HUES64 (cell line): ENCODE data around the gene TRMT61A.

Experiments
- H3K27ac ChIP-seq: 2 replicates; pipeline ENCODE4 v1.7.0; 2013; ENCODE audit warnings: low read depth, low read length, inconsistent platforms
- H3K27me3 ChIP-seq: 2 replicates; pipeline ENCODE4 v1.6.1; 2013; ENCODE audit warnings: mild to moderate bottlenecking, low read length; ENCODE audit not compliant: insufficient read depth
- H3K36me3 ChIP-seq: 2 replicates; pipeline ENCODE4 v1.6.1; 2013; ENCODE audit warnings: mild to moderate bottlenecking, low read length; ENCODE audit not compliant: insufficient read depth
- H3K4me1 ChIP-seq: 2 replicates; pipeline ENCODE4 v1.6.1; 2013; ENCODE audit warnings: mild to moderate bottlenecking, low read length, moderate library complexity; ENCODE audit not compliant: insufficient read depth
- H3K4me3 ChIP-seq: 2 replicates; pipeline ENCODE4 v1.5.1; 2013; ENCODE audit warnings: mild to moderate bottlenecking, low read length, moderate library complexity
- H3K9ac ChIP-seq: 2 replicates; pipeline ENCODE4 v1.6.1; 2013; ENCODE audit warnings: mild to moderate bottlenecking, low read depth, low read length
- H3K9me3 ChIP-seq: 2 replicates; pipeline ENCODE4 v1.6.1; 2013; ENCODE audit warnings: low read depth, low read length; ENCODE audit not compliant: insufficient read depth
- WGBS: fragments of 150-250, 120-280 bp; methylation state at CpG from one replicate; pipeline ENCODE4 v1.1.7; 2013; ENCODE audit warnings: missing lambda C conversion rate; 5-methylcytosine and 5-hydroxymethylcytosine counted together

The TRMT61A gene

DNA sequence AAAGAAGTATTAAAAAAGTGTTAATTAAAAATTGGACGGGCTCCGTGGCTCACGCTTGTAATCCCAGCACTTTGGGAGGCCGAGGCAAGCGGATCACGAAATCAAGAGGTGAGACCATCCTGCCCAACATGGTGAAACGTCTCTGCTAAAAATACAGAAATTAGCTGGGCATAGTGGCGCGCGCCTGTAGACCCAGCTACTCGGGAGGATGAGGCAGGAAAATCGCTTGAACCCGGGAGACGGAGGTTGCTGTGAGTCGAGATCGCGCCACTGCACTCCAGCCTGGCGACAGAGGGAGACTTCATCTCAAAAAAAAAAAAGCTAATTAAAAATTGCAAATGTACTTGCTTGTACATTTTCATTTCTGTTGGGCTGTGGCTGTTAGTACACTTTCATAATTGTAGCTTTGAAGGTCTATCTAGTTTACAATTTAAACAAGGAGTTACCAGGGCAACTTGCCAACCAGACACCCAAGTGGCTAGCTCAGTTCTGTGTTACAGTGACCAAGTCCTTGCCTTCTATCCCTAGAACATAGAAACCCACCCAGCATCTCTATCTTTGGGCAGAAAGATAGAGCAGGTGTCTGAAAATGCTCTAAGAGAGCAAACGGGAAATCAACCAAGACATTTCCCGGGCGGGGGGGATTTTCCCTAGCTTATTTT is 35.0 kb downstream of the TRMT61A start:
- Histone ChIP-seq H3K36me3 (peaks cover 18% of the 10 kb centered on the region), H3K4me3 (peak overlapping the region; percentile 99), H3K4me1 (peaks cover 6% of the 10 kb centered on the region; the same call in 1 of the 2 replicates), H3K27ac (no peak overlapping the region), H3K27me3 (no peaks in the 10 kb centered on the region), H3K9ac (peak overlapping the region; percentile 98), H3K9me3 (no peaks in the 10 kb centered on the region)
- WGBS, result 78% methylated on average over 21 of the region's 21 CpGs

DNA sequence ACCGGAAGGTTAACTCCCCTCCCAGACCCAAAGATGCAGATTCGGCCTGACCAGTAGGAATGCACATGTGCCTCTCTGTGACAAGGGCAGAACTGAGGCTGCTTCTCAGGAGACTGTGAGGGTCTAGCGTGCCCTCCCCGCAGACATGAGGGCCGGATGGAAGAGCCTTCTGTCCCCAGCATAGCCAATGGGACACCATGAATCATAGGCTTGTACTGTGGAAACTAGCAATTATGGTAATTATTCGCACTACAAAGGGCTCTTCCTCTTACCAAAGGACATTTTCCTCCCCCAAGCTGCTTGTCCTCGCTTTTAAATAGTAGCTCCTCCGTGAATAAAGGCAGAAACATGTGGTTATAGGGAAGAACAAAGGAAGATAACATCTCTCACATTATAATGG is 40.0 kb downstream of the TRMT61A start:
- Histone ChIP-seq H3K27me3 (no peaks in the 10 kb centered on the region), H3K9ac (peak overlapping the region; percentile 29), H3K4me3 (no peak overlapping the region), H3K36me3 (peaks cover 6% of the 10 kb centered on the region; the same call in 1 of the 2 replicates), H3K9me3 (no peaks in the 10 kb centered on the region), H3K4me1 (peaks cover 8% of the 10 kb centered on the region; the same call in 1 of the 2 replicates), H3K27ac (no peak overlapping the region)
- WGBS, result 44% methylated on average over 7 of the region's 8 CpGs

DNA sequence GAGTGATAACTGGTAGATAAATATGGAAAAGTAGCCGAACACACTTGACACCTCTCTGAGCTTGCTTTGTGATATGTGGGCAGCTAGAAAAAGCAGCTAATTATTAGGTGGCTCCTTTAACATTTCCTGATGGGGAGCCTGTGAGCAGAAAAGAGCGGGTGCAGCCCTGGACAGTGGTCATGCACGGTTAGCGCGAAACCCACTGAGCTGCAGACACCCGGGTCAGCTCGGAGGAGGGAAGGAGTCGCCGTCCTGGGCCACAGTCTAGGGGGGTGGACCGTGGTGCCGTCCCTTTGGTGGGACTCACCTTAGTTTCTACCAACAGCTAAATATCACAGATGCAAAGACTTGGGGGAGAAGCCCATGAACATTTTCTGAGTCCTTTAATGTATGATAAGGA is 40.4 kb downstream of the TRMT61A start:
- 78% methylated on average over 11 of the region's 11 CpGs for WGBS
- Histone ChIP-seq H3K4me1 (peaks cover 8% of the 10 kb centered on the region; the same call in 1 of the 2 replicates), H3K9ac (peak overlapping the region; percentile 29), H3K4me3 (no peak overlapping the region), H3K36me3 (peaks cover 11% of the 10 kb centered on the region; the same call in 1 of the 2 replicates), H3K9me3 (no peaks in the 10 kb centered on the region), H3K27ac (no peak overlapping the region), H3K27me3 (no peaks in the 10 kb centered on the region)

DNA sequence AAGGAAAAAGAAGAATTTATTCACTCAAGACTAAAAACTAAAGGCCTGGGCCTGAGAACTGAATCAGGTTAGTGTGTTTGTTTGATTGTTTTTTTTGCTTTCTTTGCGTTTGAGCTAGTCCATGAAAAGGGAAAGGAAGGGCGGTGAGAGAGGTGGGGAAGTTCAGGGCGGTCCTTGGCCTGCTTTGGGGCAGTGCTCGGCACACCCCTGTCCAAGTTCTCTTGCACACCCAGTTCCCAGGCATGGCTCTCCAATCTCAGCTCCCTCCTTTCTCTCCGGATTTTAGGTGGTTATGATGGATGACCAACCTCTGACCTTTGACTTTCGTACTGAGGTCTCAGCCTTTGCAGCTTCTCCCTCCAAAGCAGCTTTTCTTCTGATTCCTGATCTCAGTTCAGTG is 45.1 kb downstream of the TRMT61A start:
- Histone ChIP-seq H3K9me3 (no peaks in the 10 kb centered on the region), H3K36me3 (peaks cover 31% of the 10 kb centered on the region), H3K4me3 (no peak overlapping the region), H3K27ac (no peak overlapping the region), H3K9ac (no peak overlapping the region), H3K27me3 (no peaks in the 10 kb centered on the region), H3K4me1 (peaks cover 9% of the 10 kb centered on the region; the same call in 1 of the 2 replicates)
- WGBS, result 93% methylated on average over 6 of the region's 6 CpGs

DNA sequence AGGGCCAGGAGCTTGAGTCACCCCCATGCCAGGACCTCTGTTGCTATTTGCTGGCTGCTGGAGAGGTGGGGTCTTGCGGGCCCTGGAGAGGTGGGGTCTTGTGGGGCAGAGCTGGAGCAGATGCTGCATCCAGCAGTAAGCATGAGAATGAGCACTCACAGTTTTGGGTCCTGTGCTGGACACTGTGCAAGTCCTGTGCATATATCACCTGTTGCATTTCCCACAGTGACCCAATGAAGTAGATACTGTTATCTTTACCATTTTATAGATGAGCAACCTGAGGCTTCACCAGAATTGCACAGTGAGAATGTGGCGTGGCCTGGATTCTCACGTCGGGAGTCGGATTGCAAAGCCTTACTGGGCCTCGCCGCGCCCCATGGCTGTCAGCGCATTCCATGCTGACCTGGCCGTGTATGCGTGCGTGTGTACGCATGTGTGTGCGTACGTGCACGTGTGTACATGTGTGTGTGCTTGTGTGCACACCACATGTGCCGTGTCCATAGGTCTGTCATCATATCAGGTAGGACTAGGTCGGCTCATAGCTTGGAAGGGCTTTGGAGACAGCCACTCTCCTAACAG is 45.8 kb downstream of the TRMT61A start:
- Histone ChIP-seq H3K9ac (no peak overlapping the region), H3K27ac (no peak overlapping the region), H3K36me3 (peaks cover 31% of the 10 kb centered on the region), H3K27me3 (no peaks in the 10 kb centered on the region), H3K4me1 (peaks cover 4% of the 10 kb centered on the region; the same call in 1 of the 2 replicates), H3K4me3 (no peak overlapping the region), H3K9me3 (no peaks in the 10 kb centered on the region)
- 96% methylated on average over 18 of the region's 18 CpGs for WGBS

DNA sequence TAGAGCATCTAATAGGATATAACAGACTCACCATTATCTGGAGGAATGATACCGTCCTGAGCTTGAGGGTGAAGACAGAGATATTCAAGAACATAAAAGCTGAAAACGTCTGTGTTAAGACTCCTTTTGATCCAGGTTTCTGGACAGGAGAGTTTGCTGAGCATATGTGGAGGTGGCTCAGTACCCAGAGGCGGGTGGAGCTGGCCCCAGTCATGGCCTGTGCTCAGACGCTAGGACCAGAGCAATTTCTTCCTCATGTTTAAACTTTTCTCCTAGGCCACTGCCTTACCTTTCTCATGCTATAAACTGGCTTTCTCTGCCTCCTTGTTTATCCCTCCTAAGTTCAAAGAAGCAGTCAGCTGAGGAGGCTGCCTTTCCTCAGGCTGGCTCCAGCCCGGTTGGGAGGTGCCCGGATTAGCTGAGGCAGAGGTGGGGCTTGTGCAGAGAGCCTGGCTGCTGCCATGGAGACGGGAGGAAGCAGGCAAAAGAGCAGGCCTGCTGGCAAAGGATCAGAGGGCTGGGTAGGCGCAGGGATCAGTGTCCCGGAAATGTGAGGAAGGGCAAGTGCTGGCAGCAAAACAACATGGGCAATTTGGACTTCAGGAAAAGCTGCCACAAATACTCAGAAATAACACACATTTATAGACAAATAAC is 47.5 kb downstream of the TRMT61A start:
- 67% methylated on average over 9 of the region's 9 CpGs for WGBS
- peaks cover 37% of the 10 kb centered on the region for H3K36me3 ChIP-seq
- peaks cover 4% of the 10 kb centered on the region; the same call in 1 of the 2 replicates for H3K4me1 ChIP-seq
- H3K9me3 ChIP-seq, result no peaks in the 10 kb centered on the region
- H3K9ac ChIP-seq, result no peak overlapping the region
- H3K27me3 ChIP-seq, result no peaks in the 10 kb centered on the region
- no peak overlapping the region for H3K4me3 ChIP-seq
- no peak overlapping the region for H3K27ac ChIP-seq

DNA sequence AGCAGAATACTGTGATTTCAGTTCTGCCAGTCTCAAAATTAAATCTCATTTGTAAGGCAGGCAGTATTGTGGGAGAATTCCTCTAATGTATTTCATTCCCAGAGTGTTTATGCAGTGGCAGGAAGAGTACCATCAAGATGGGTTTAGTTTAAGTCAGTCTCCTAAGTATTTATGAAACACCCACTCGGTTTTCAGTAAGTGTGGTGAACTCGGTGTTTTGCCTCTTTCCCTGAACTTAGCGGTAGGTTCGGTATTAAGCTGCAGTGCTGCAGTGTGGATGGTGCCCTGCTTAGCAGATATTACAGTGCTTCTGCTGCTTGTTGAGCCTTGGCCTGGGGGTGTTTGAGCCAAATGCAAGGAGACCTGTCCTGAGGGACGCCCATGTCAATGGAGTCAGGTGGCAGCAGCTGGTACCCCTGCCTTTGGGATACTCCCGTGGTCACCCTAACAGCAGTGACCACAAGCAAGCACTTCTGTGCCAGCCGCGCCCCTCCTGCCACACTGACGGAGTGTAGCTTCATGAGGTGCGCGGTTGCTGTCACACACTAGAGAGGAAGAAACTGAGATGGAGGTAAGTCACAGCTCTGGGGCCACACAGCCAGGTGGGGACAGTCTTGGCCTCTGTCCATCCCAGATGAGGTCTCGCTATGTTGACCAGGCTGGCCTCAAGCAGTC is 49.5 kb downstream of the TRMT61A start:
- no peak overlapping the region for H3K27ac ChIP-seq
- WGBS, result 95% methylated on average over 12 of the region's 12 CpGs

DNA sequence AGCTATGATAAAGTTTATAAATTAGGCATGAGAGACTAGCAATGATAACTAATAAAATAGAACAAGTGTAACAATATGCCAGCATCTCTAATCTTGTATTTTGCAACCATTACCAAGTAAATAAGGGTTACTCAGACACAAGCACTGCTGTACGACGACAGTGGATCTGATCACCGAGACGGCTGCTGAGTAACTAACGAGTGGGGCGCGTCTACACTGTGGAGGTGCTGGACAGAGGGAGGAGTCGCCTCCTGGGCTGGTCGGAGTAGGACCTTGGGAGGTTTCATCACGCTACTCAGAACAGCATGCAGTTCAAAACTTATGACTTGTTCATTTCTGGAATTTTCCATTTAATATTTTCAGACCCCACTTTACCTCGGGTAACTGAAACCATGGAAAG is 52.2 kb downstream of the TRMT61A start:
- Histone ChIP-seq H3K9me3 (no peaks in the 10 kb centered on the region), H3K4me1 (peaks cover 3% of the 10 kb centered on the region; the same call in 1 of the 2 replicates), H3K27me3 (no peaks in the 10 kb centered on the region), H3K9ac (no peak overlapping the region), H3K36me3 (peaks cover 18% of the 10 kb centered on the region), H3K4me3 (no peak overlapping the region), H3K27ac (no peak overlapping the region)
- WGBS, result 95% methylated on average over 11 of the region's 11 CpGs

More for the DNA sequence above, 49.5 kb downstream of the TRMT61A start:
- H3K9me3 ChIP-seq, result no peaks in the 10 kb centered on the region
- H3K9ac ChIP-seq, result no peak overlapping the region
- H3K27me3 ChIP-seq, result no peaks in the 10 kb centered on the region
- H3K4me1 ChIP-seq, result peaks cover 4% of the 10 kb centered on the region; the same call in 1 of the 2 replicates
- H3K36me3 ChIP-seq, result peaks cover 35% of the 10 kb centered on the region
- H3K4me3 ChIP-seq, result no peak overlapping the region

DNA sequence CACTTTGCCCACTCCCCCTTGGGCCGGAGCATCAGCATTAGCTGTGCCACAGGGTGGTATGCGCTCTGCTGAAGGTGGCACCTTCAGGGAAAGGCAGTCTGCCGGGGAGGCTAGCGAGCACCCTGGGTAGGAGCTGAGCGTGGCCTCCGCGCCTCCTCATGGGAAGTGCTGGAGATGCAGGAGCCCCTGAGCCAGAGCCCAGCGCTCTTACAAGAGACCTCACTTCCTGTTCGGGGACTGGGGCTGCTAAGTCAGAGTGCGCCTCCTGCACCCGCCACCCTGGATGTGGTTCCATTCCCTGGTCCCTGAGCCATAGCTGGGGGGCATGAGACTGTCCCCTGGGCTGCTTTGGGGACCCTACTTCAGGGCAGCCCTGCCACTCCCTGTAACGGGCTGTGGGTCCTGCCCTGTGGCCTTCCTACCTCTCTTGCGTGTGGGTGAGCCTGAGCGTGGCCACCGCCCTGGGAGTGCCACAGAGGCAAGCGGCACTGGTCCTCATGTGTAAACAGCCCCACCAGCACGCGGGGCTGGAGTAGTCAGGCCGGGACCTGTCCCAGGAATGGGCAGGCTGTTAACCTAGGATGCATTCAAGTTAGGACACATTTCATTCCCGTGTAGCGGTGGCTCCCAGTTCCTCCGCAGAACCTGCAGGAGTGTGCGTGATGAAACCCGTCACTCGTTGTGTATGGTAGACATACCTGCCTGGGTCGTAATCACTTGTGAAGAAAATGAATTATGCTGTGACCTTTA is 53.1 kb downstream of the TRMT61A start:
- H3K27ac ChIP-seq, result no peak overlapping the region
- 94% methylated on average over 26 of the region's 26 CpGs for WGBS

DNA sequence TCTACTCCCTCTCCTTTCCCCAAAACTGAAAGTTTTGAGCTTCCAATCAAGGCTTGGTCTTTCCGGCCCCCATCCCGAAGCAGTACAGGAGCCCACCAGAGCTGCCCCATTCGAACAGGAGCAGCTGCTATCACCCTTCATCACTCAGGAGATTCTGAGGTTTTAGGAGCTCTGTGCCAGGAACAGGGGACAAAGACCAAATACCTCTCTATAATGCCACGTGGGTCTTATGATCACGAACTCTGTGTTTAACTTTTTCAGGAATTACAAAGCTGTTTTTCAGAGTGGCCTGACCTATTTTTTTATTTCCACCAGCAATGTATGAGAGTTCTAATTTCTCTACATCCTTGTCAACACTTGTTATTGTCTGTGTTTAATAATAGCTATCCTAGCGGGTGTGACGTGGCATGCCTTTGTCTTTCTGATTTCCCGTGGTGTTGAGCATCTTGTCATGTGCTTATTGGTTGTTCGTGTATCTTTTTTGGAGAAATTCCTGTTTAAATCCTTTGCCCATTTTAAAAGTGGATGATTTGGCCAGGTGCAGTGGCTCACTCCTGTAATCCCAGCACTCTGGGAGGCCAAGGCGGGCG is 55.4 kb downstream of the TRMT61A start:
- H3K27me3 ChIP-seq, result no peaks in the 10 kb centered on the region
- WGBS, result 96% methylated on average over 11 of the region's 11 CpGs
- no peaks in the 10 kb centered on the region for H3K9me3 ChIP-seq
- no peak overlapping the region for H3K4me3 ChIP-seq
- no peak overlapping the region for H3K9ac ChIP-seq
- H3K27ac ChIP-seq, result no peak overlapping the region
- peaks cover 13% of the 10 kb centered on the region for H3K36me3 ChIP-seq
- H3K4me1 ChIP-seq, result no peaks in the 10 kb centered on the region

More for the DNA sequence above, 53.1 kb downstream of the TRMT61A start:
- Histone ChIP-seq H3K27me3 (no peaks in the 10 kb centered on the region), H3K9ac (no peak overlapping the region), H3K36me3 (peaks cover 18% of the 10 kb centered on the region), H3K4me3 (no peak overlapping the region), H3K4me1 (no peaks in the 10 kb centered on the region), H3K9me3 (no peaks in the 10 kb centered on the region)
